ENCODE data around the gene FAM83F.
A peak's percentile ranks its signal among the peaks of the same experiment; 100 is the strongest.

Gene FAM83F

DNA sequence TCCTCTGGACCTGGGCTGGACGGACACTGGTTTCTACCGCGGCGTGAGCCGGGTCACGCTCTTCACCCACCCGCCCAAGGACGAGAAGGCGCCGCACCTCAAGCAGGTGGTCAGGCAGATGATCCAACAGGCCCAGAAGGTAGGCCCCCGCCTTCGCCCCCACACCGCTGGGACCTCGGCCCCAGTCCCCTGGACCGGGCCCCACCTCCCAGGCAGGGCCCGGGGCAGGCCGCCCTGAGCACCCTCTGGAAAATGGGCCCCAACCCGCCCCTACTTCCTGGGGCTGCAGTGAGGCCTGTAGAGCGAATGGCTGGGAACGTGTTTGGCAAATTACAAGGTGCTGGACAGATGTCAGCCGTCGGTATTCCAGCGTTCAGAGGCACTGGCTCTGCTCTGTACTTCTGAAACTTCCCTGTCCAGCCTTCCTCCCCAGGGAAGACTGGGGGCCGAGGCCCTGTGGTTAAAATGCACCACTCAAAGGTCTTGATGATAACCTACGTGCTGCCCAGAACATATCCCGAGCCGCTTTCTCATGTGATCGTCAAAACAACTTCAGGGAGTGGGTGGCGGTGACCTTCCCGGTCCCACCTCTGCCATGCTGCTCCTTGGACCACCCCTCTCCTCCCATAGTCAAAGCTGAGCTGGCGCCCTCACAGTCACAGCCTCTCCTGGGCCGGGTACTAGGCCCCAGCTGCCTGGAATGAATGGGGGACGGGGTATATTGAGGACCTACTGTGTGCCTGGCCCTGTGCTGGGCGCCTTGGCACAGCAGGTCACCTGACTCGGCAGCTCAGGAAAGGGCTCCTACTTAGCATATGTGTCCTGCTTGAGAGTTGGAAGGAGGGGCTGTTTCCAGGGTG is 869 bp downstream of the FAM83F start:
- DNase-seq = no peak

DNA sequence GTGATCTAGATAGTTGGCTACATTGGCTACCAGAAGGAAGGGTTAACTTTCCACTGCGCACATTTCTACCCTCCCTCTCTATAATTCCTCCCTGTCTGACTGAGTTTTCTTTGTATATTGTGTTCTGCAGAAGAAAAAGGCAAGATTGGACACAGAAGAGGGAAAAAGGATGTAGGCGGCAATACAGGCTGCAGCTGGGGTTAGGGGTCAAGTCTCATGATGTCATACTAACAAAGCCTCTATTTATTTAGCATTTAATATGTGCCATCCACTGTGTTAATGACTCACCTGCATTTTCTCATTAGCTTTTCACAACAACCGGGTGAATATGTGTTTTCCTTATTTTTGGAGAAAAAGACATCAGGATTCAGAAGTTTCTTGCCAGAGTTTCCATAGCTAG is 2.0 kb downstream of the FAM83F start:
- DNase-seq = no peak

DNA sequence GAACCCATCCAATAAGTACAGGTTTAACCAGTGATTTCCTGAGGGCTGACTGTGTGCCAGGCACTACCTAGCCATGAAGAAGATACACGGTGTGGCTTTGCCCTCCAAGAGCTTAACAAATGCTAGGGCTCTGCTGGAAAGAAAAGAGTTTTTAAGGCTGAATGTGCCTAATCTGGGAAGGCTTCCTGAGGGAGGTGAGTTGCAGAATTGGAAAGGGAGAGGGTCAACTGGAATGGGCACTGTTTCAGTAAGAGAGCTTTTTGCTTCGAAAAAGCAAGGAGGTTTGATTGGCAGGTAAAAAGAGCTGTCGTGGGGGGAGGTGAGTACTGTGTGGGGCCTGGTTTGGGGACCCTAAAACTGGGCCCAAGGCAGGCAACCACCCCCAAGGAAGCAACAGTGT is 2.7 kb downstream of the FAM83F start:
- no peak for DNase-seq

DNA sequence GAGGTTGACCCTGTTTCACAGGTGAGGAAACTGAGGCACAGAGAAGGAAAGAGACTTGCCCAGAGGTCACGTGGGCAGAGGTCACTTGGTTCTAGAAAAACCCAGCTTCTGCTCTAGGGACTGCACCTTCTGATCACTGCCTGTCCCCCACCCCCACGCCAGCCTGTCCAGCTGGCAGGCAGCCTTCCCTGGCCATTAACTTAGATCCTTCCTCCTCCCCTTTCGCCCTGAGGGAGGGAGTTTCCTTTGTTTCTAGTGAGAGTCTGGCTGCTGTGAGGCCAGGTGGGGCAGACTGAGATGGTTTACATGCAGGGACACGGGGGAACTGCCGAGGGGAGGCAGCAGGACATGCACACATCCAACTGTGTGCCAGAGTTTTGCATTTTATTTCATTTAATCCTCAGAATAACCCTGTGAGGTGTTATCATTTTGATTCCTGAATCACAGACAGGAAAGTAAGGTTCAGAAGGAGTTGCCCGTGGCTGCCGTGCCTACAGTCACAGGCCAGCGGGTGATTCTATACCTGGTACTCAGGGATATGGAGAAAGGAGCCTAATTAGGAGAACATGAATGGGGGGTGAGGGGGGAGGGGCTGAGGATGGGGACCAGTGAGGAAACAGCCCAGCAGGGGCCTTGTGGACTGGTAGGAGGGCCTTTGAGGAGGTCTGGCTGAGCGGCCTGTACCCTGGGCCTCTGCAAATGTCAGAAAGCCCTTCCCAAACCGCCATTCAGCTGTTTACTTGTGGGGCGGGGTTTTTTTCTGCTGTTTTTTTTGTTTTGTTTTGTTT is 3.4 kb downstream of the FAM83F start:
- peak; percentile 66 for DNase-seq

DNA sequence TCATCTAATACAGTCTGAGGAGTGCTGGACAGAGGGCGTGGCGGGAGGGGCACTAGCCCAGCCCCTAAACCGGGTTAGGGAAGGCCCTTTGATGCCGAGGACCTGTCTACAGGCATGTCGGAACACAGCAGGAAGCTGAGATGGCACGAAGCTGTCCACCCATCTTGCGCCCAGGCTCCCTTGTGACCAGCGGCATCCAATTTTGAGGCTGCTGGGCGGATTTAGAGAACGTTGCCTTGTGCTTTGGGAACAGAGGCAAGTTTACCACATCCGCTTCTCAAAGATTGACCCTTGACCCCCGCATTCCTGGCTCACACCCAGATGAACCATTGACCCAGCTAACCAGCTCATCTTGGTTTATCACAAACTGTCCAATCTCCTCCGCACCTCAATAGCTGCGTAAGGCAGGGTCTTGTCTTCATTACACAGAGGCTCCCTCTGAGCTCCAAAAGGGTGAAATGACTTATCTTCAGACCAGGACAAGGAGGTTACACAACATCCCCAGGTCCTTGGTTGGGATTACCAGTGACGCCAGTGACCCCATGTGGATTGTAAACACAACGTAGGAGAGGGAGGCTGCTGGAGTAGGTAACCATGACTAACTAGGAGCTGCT is 4.5 kb downstream of the FAM83F start:
- no peak for DNase-seq

DNA sequence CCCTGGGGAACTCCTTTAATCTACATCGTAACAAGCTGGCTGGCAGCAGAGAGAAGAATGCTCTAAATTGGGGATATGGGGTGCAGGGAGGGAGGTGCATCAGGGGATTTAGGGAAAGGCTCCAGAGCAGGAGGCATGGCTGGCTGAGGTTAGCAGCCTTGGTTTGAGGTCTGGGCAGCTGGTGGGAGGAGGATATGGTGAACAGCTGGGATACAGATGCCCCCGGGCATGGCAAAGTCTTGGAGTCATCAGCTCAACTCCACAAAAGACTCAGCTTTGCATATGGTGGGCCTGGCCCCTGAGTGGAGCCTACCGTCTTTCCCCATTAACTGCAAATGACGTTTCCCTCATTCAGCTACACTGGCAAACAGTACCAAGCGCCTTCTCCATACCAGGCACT is 5.4 kb downstream of the FAM83F start:
- no peak for DNase-seq

DNA sequence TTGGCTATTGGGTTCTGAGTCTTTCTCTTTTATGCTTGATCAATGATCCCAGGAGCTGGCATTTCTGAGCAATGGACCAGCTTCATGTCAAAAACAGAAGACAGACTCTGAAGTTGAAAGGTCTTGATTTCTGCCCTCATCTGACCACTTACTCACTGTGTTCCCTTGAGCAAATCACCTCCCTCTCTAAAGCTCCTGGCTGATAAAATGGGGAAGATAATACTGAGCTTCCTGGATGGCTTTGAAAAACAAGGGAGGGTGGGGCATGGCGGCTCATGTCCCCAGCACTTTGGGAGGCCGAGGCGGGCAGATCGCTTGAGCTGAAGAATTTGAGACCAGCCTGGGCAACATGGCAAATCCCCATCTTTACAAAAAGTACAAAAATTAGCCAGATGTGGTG is 6.4 kb downstream of the FAM83F start:
- DNase-seq = no peak

DNA sequence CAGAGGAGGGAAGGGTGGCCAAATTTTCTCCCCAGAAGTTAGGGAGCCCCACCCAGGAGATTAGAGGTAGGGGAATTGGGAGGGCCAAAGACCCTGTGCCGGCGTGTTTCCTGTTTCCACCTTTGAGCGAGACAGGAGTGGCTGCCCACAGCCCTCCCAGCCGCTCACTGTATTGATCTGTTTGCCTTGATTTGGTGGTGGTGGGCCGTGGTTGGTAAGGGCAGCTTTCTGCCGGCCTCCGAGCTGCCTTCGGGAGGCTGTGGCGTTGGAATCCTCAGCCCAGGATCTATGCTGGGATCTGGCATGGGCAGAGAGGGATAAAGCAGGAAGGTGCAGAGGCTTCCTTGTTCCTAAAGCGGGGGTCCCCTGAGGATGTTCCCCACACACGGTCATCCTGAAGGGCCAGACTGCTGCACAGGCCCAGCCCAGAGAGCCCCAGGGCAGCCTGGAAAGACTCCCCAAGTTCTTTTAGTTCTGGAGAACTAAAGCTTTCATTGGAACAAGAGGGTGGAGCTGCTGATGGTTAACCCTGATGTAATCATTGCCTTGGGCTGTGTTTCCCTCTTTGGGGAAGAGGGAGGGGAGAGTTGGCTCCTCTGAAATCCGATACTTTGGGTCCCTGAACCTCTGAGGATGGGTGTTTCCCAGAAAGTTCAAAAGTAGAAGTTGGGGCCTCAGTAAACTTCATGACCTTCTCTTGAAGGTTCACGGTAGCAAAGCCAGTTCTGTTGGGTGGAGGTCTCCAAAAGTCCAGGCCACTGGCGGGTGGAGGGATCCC is 7.2 kb downstream of the FAM83F start:
- DNase-seq = no peak

DNA sequence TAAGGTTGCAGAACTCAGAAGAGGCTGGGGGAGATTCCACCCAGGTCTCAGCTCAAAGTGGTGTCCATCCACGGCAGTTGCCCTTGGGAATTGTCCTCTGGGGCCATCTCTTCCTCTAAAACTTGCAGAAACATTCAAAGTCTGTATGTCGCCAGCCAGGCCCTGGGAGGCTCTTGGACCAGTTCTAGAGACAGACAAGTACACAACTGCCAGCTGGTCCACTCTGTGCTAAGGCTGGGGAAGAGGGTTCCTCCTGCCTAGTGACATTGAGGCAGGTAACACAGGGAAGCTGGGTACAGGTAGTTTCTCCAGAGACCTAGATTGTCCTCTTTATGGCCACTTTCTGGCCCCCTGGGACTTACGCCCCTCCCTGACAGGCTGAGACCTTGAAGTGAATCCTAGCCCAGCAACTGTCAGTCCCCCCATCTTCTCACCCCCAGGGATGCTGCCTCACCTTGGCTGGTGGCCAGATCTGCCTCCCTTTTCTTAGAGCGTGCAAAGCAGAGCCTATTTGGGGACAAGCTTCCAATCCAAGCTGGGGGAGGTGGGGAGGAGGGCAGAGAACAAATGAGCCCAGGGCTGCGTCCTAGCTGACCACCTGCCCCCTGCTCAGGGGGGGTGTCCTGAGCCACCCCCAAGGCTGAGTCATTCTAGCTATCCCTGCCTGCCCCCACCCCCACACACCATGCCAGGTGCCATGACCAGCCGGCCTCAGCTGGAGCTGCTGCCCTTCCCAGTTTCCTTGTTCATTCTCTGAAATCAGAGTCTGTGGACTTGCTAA is 8.4 kb downstream of the FAM83F start:
- DNase-seq = no peak

DNA sequence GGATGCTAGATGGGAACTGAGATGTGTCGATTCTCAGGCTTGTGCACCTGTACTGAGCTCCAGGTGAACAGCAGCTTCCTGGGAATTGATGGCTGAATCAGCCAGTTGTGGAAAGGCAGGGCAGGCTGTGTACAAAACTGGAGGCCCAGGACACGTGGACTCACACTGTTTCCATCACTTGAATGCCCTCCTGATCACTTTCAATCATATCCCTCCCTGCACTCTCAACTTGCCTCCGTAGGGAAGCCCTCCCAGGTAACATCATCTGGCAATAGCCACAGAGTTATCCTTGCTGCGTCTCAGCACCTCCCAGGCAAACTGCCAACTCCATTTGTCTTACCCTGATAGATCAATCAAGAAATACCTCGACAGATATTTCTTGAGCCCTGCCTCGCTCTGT is 10.1 kb downstream of the FAM83F start:
- no peak for DNase-seq

DNA sequence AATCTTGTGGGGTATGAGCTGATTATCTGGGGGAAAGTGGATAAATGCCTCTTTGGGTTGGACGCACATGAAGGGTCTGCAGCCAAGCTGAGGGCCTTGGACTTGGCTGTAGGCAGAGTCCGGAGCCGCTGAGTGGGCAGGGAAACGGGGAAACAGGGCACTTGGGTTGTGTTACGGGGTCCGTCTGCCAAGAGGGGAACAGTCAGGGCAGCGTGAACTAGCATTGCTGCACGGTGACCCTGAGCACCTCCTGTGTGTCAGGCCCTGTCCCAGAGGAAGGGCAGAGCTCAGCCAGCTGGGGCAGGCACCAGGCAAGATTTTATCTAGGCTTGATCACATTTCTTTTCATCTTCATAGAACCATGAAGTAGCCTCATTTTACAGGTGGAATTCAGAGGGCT is 11.9 kb downstream of the FAM83F start:
- peak; percentile 42 for DNase-seq

DNA sequence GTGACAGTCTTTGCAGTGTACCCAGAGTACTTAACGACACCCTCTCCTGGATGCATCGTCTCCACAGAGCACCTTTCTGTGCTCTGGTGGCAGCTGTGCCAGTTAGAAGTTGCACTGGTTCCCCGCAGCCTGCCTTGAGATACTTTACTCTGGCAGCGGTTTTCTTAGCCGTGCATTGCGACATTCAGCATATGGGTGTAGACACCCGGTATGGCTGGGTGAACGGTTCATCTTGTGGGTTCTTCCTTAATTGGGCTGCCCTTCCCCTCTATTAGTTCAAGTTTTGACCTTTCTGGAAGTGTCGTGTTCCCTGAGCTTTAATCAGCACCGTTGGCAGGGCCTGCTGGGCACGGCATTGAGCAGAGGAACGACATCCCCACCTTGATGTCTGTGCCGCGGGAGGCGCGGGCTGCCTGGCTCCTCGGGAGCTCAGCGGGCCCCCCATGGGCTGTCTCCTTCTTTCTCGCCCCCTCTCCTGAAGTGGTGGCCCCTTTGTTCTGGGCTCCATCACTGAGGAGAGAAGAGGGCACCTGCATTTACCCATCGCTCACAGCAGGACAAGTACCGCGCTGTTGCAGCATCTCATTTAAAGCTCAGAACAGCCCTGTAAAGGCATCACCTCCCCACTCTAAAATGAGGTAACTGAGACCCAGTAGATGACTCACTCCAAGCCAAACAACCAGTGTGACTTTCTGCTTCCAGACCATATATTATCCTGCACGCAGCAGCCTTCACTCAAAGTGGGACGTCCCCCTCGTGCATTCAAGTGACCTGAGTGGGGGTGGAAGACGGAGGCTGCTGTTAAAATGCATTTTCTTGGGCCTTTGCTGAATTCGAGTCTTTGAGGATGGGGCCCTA is 13.3 kb downstream of the FAM83F start:
- DNase-seq = no peak

DNA sequence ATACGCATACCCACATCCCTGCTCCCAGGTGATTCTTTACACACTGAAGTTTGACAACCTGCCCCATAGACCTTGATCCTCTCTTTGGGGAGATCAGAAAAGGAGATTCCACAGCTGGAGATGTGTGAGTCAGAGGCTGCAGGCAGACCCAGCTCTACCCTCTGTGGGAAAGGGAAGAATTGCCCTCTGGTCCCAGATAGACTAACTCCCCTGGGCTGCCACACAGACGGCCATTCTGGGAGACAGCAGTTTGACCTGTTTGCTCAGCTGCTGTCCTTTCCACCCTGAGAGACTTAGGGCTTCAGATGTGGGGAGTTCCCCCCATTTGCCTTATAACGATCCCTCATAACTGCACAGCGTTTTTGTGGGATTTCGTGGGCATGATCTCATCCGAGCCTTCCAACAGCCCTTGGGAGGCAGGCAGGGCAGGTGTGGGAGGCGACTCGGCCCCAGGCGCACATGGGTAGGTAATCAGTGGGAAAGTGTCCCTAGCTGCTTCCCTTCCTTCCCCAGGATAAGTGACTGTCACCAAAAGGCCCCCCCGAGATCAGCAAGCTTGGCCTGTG is 14.1 kb downstream of the FAM83F start:
- DNase-seq = no peak

DNA sequence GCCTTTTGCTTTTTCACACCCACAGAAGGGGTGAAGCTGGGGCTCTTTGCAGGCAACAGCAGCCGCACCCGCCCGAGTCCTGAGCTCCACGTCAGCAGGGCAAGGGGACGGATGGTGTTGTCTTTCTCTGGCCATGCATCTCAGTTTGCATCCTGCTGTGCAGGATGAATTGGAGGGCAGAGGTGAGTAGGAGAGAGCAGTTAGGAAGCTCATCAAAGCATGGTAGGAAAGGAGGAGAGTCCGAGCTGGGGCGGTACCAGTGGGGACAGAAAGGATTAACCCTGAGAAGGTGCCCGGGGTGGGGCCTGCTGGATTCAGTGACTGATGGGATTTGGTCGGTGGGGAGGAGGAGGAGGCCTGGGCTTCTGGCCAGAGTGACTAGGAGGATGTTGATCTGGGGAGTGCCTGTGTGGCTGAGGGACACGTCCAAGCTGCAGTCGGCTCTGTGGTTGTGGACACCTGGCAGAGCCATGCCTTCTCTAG is 14.6 kb downstream of the FAM83F start:
- peak; percentile 30 for DNase-seq

DNA sequence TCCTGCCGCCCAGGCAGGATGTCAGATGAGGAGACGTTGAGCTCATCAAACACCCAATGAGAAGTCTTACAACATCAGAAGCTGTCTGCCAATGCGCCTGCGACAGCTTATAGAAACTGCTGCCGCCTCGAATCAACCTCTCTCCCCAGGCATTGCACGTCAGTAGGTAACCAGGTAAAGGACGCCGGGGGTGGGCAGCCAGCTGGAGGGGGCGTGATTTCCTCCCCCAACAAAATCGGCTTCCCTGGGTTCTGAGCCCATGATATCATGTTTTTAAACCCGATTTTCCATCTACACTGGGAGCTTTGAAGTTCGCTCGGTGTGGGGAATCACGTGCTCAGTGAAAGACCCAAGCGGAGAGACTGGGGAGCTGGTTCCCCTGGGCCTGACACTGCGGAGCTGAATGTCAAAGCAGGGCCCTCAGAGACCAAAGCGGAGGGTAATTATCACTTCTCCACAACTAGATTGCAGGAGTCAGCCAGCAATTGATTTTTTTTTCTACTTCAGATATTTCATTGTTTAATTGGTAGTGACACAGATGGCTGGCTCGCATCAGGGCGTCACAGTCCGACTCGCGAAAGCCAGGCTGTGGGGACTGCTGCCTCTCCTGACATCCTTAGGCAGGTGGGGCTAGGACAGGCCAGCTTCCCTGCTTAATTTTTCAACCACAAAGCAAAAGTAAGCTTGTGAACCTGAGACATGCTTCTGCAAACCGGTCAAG is 15.4 kb downstream of the FAM83F start:
- DNase-seq = peak; percentile 42

DNA sequence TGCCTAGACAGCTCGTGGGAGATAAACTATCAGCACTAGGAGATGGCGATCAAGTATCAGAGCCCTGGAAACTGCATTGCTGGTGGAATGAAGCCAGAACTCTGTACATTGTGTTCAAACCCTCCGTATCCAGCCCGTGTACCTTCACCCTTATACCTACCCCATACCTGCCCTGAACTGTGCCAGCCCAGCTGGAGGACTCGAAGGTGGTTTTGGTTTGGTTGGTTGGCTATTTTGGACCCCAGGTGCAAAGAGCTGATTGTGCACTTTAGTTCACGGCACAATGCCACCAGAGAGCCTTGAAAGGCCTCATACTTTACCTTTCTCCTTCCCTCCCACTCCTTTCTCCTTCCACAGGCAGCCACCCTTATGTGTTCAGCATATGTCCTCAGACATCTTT is 16.0 kb downstream of the FAM83F start:
- peak; percentile 50 for DNase-seq

DNA sequence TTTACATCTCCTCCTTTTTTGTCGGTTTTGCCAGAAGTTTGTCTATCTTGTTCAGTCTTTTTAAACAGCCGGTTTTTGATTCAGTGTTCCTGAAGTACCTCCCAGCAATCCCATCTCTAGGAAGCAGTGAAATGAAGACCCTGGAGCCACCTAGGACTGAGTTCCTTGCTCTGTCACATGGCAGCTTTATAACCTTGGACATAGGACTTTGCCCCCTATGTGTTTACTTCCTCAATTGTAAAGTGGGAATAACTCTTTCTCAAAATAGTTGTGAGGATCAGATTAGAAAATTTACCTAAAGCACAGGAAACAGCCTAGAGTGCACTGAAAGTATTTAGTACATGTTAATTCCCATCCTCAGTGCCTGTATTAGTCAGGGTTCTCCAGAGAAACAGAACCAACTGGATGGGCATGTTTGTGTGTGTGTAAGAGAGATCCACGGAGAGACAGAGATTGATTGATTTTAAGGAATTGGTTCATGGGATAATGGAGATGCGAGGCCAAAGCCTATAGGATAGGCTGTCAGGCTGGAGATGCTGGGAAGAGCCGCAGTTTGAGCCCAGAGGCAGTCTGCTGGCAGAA is 20.0 kb downstream of the FAM83F start:
- DNase-seq = no peak

DNA sequence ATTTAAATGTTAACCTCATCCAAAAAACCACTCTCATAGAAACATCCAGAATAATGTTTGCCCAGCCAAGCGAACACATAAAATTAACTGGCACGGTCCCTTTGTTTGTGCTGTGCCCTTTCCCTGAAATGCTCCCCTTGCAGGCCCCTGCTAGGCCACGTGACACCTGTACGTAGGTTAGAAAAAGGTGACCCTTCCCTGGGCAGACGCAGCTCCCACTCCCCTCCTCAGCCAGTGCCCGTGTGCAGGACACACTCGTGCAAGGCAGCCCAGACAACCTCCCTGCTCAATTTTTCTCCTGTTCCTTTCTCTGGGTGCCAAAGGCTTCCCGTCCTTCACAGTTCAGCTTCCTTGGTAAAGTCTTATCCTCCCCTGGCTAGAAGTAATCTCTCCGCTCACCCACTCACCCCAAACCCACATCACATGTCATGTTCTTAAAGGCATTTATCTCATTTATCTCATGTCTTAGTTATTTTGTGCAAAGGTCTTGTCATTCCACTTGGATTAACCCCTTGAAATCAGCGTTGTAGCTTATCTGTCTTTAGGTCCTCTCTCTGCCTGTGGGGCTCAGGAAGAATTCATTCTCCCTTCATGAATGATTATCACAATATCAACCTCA is 20.7 kb downstream of the FAM83F start:
- DNase-seq = no peak

DNA sequence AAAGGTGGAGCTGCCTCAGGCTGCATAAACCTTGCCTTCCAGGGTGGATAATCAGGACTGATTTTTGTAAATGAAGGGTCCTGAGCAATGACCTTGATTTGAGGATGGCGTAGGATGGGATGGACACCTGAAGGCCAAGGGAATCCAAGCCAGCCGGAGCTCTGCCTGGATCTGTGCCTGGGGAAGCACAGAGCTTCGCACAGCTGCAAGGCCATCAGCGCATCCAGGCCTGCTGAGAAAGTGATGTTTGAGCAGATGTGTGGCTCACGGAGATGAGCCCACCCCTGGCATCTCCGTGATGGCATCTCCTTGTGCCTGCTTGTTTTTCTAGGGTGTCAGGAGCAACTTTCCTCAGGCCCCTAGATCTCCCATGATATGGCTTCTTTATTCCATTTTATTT is 23.3 kb downstream of the FAM83F start:
- no peak for DNase-seq

Measured in DMS79 treated with DMSO at 0.1 percent for 48 hours (cell line).